ENCODE results near the gene GTPBP2. TPM values are rescaled to one million over a fixed set of nuclear protein-coding genes. Genes with fewer than 3 reads are reported as not detected.

Gene GTPBP2
- total and polyA plus RNA-seq, 2 of the 13 experiments (the other 11 are each of a cell fraction or from before 2014, with no cell fraction given) = 26.9 to 88.2 TPM

DNA sequence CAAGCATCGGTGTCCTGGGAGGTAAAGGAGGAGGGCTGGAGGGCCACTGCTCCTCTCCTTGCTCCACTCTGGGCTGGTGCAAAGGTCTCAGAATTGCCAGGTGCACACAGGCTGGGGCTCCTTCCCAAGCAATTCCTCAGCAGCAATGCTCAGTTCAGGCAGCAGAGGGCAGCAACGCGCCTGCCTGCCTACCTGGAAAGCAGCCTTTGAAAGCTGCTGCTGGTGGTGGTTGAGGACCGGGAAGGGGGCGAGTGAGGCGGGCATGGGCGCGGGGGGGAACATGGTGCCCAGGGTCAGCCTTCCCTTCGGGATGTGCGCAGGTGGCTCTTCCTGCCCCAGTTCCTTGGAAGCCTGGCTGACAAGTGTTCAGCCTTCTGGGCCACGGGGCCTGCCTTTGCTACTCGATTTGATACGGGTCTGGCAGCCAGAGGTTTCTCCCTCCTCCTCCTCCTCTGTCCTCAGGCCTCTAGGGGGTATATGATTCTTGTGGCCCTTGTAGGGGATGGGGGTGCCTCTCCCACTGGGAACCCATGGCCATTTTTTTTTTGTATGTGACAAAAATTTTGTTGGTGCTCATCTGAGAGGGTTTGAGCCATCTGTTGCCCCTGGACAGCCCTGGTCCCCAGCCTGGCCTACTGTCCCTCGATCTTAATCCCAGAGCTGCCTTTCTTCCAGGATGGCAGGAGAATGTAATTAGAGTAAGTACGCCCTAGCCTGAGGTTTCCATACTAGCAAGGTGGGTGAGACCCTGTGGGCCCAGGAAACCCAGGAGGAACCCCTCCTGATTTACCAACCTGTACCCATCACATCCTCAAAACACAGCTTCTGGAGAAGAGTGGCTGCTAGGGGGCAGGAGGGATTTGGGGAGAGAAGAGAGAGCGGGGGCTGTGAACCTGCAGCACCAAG is 38.4 kb upstream of the GTPBP2 start (continued):
- TF ChIP-seq, protein P1, sequence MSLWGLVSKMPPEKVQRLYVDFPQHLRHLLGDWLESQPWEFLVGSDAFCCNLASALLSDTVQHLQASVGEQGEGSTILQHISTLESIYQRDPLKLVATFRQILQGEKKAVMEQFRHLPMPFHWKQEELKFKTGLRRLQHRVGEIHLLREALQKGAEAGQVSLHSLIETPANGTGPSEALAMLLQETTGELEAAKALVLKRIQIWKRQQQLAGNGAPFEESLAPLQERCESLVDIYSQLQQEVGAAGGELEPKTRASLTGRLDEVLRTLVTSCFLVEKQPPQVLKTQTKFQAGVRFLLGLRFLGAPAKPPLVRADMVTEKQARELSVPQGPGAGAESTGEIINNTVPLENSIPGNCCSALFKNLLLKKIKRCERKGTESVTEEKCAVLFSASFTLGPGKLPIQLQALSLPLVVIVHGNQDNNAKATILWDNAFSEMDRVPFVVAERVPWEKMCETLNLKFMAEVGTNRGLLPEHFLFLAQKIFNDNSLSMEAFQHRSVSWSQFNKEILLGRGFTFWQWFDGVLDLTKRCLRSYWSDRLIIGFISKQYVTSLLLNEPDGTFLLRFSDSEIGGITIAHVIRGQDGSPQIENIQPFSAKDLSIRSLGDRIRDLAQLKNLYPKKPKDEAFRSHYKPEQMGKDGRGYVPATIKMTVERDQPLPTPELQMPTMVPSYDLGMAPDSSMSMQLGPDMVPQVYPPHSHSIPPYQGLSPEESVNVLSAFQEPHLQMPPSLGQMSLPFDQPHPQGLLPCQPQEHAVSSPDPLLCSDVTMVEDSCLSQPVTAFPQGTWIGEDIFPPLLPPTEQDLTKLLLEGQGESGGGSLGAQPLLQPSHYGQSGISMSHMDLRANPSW (CRISPR knock-in tag; IDR thresholded peaks at IDR 0.05; ENCODE audit: borderline replicate concordance) = peak; percentile 88; the same call in 1 of the 2 replicates
- TF ChIP-seq SALL2 (CRISPR knock-in tag; IDR thresholded peaks at IDR 0.05) = peak; percentile 67; the same call in 1 of the 2 replicates
- 0 out of 2 replicates have a peak, but pooled peaks have one; percentile 12 for TF ChIP-seq ZNF510 (CRISPR knock-in tag; IDR thresholded peaks at IDR 0.05; ENCODE audit: low read depth)
- TF ChIP-seq STAG1 (CRISPR knock-in tag; IDR thresholded peaks at IDR 0.05) = peak; percentile 98
- TF ChIP-seq ETV5 (CRISPR knock-in tag; IDR thresholded peaks at IDR 0.05; ENCODE audit: borderline replicate concordance) = no peak; the same call in 1 of the 2 replicates
- TF ChIP-seq ZNF441 (CRISPR knock-in tag; IDR thresholded peaks at IDR 0.05; ENCODE audit: borderline replicate concordance) = 0 out of 2 replicates have a peak, but pooled peaks have one; percentile 33
- no peak for TF ChIP-seq PTBP1 (IDR thresholded peaks at IDR 0.05; ENCODE audit: low read depth, low read length, poor library complexity, severe bottlenecking)
- TF ChIP-seq ZNF572 (CRISPR knock-in tag; IDR thresholded peaks at IDR 0.05) = peak; percentile 80; the same call in 1 of the 2 replicates
- peak; percentile 58; the same call in 1 of the 2 replicates for TF ChIP-seq GATAD1 (CRISPR knock-in tag; IDR thresholded peaks at IDR 0.05)
- TF ChIP-seq SAFB2 (CRISPR knock-in tag; IDR thresholded peaks at IDR 0.05; ENCODE audit: borderline replicate concordance, low read depth) = peak; percentile 57; the same call in 1 of the 2 replicates
- TF ChIP-seq, protein P2, sequence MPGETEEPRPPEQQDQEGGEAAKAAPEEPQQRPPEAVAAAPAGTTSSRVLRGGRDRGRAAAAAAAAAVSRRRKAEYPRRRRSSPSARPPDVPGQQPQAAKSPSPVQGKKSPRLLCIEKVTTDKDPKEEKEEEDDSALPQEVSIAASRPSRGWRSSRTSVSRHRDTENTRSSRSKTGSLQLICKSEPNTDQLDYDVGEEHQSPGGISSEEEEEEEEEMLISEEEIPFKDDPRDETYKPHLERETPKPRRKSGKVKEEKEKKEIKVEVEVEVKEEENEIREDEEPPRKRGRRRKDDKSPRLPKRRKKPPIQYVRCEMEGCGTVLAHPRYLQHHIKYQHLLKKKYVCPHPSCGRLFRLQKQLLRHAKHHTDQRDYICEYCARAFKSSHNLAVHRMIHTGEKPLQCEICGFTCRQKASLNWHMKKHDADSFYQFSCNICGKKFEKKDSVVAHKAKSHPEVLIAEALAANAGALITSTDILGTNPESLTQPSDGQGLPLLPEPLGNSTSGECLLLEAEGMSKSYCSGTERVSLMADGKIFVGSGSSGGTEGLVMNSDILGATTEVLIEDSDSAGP (CRISPR knock-in tag; IDR thresholded peaks at IDR 0.05; ENCODE audit: borderline replicate concordance) = peak; percentile 52; the same call in 1 of the 2 replicates
- TF ChIP-seq ZFP62 (CRISPR knock-in tag; IDR thresholded peaks at IDR 0.05) = no peak
- TF ChIP-seq, protein P3, sequence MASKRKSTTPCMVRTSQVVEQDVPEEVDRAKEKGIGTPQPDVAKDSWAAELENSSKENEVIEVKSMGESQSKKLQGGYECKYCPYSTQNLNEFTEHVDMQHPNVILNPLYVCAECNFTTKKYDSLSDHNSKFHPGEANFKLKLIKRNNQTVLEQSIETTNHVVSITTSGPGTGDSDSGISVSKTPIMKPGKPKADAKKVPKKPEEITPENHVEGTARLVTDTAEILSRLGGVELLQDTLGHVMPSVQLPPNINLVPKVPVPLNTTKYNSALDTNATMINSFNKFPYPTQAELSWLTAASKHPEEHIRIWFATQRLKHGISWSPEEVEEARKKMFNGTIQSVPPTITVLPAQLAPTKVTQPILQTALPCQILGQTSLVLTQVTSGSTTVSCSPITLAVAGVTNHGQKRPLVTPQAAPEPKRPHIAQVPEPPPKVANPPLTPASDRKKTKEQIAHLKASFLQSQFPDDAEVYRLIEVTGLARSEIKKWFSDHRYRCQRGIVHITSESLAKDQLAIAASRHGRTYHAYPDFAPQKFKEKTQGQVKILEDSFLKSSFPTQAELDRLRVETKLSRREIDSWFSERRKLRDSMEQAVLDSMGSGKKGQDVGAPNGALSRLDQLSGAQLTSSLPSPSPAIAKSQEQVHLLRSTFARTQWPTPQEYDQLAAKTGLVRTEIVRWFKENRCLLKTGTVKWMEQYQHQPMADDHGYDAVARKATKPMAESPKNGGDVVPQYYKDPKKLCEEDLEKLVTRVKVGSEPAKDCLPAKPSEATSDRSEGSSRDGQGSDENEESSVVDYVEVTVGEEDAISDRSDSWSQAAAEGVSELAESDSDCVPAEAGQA (IDR thresholded peaks at IDR 0.05; ENCODE audit: low read depth) = 0 out of 2 replicates have a peak, but pooled peaks have one; percentile 51
- TF ChIP-seq, protein P3 (CRISPR knock-in tag; IDR thresholded peaks at IDR 0.05; ENCODE audit: borderline replicate concordance) = no peak
- TF ChIP-seq, protein P4, sequence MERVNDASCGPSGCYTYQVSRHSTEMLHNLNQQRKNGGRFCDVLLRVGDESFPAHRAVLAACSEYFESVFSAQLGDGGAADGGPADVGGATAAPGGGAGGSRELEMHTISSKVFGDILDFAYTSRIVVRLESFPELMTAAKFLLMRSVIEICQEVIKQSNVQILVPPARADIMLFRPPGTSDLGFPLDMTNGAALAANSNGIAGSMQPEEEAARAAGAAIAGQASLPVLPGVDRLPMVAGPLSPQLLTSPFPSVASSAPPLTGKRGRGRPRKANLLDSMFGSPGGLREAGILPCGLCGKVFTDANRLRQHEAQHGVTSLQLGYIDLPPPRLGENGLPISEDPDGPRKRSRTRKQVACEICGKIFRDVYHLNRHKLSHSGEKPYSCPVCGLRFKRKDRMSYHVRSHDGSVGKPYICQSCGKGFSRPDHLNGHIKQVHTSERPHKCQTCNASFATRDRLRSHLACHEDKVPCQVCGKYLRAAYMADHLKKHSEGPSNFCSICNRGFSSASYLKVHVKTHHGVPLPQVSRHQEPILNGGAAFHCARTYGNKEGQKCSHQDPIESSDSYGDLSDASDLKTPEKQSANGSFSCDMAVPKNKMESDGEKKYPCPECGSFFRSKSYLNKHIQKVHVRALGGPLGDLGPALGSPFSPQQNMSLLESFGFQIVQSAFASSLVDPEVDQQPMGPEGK (CRISPR knock-in tag; IDR thresholded peaks at IDR 0.05) = peak; percentile 76
